Tibial artery (tissue), 4 donors: ENCODE results near the gene TNFRSF19.

ENCODE experiments used
- DNase-seq, 2 donors: peaks; one replicate each; pipeline ENCODE4 v3.0.0-alpha.2; 2019
- H3K27ac ChIP-seq, 2 donors: fragments of 200-600 bp; sonication (generic) in 1 of 2; 1 replicate in 1 of 2; 2 replicates in 1 of 2; pipeline ENCODE4 v1.5.1; 2018 to 2019; ENCODE audit warnings: mild to moderate bottlenecking in 1 of 2
- H3K27me3 ChIP-seq, 2 donors: fragments of 200-600 bp; sonication (generic) in 1 of 2; one replicate each; pipeline versions ENCODE4 v1.5.1 to v1.6.0; 2016 to 2019
- H3K36me3 ChIP-seq, 3 donors: fragments of 200-600 bp; sonication (generic) in 2 of 3; one replicate each; pipeline ENCODE4 v1.5.1; 2016 to 2019; ENCODE audit warnings: mild to moderate bottlenecking in 2 of 3
- H3K4me1 ChIP-seq, 4 donors: fragments of 200-600 bp; sonication (generic) in 2 of 4; 1 replicate in 3 of 4; 2 replicates in 1 of 4; pipeline ENCODE4 v1.5.1; 2016 to 2019
- H3K4me3 ChIP-seq, 2 donors: fragments of 200-600 bp; sonication (generic) in 1 of 2; 1 replicate in 1 of 2; 2 replicates in 1 of 2; pipeline ENCODE4 v1.5.1; 2018 to 2019; ENCODE audit warnings: mild to moderate bottlenecking in 2 of 2
- H3K9me3 ChIP-seq, 3 donors: fragments of 200-600 bp; sonication (generic) in 1 of 3; one replicate each; pipeline ENCODE4 v1.5.1; 2016 to 2019
- CTCF ChIP-seq, 2 experiments: fragments of 200-600 bp in 1 of 2; fragments of 450-650 bp in 1 of 2; IDR thresholded peaks; one replicate each; pipeline ENCODE4 v1.5.1; 2017 to 2019; ENCODE audit warnings: antibody characterized with exemption in 2 of 2, mild to moderate bottlenecking in 1 of 2, moderate library complexity in 1 of 2
- intact Hi-C: fragments of 100-400 bp; cut with DNase I; formaldehyde crosslinking; loops from one replicate; pipeline ENCODE4 v1.15.0; 2023; ENCODE audit warnings: low total_unique reads

The TNFRSF19 gene

GRCh38 chr13:23658929-23659541, 88.8 kb downstream of the TNFRSF19 start:
- Histone ChIP-seq H3K27ac (no peak overlapping the region), H3K4me3 (no peak overlapping the region), H3K36me3 (no peaks in the 10 kb centered on the region), H3K27me3 (no peaks in the 10 kb centered on the region), H3K4me1 (no peaks in the 10 kb centered on the region), H3K9me3 (no peaks in the 10 kb centered on the region)
- intact Hi-C loops: no loop called here
- no peak for TF ChIP-seq CTCF (IDR thresholded peaks at IDR 0.05)
- DNase-seq: no peak

GRCh38 chr13:23660249-23660648, 90.0 kb downstream of the TNFRSF19 start:
- TF ChIP-seq CTCF (IDR thresholded peaks at IDR 0.05): no peak
- no peaks in the 10 kb centered on the region for H3K27me3 ChIP-seq
- no peak overlapping the region for H3K4me3 ChIP-seq
- intact Hi-C loops: no loop called here
- no peaks in the 10 kb centered on the region for H3K9me3 ChIP-seq
- no peaks in the 10 kb centered on the region for H3K36me3 ChIP-seq
- DNase-seq: no peak
- H3K4me1 ChIP-seq: no peaks in the 10 kb centered on the region
- no peak overlapping the region for H3K27ac ChIP-seq

DNA sequence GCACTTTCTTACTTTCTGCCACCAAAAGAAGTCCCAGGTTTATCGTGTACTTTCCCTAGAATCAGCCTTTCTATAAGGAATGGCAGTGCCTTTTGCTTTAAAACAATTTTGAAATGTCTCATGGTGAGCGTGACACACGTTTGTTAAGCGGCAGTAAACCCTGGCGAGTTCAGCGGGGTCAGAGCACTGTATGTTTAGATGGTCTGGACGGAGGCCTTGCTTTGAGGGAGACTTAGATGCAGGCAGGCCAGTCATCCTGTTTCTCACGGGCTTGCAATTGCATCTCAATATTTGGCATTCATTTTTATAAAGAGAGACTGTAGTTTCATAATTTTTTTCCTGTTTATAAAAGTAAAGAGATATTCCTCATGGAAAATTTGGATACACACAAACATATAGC, 96.4 kb downstream of the TNFRSF19 start:
- intact Hi-C loops: no loop called here
- DNase-seq: no peak
- Histone ChIP-seq H3K36me3 (no peaks in the 10 kb centered on the region), H3K27me3 (no peaks in the 10 kb centered on the region), H3K4me1 (no peaks in the 10 kb centered on the region), H3K4me3 (no peak overlapping the region), H3K9me3 (no peaks in the 10 kb centered on the region), H3K27ac (no peak overlapping the region)
- no peak for TF ChIP-seq CTCF (IDR thresholded peaks at IDR 0.05)

GRCh38 chr13:23667750-23668149, 97.5 kb downstream of the TNFRSF19 start:
- H3K27ac ChIP-seq: no peak overlapping the region
- no peak overlapping the region for H3K4me3 ChIP-seq
- H3K27me3 ChIP-seq: no peaks in the 10 kb centered on the region
- H3K4me1 ChIP-seq: no peaks in the 10 kb centered on the region
- no peak for DNase-seq
- no peaks in the 10 kb centered on the region for H3K9me3 ChIP-seq
- intact Hi-C loops: no loop called here
- no peak for TF ChIP-seq CTCF (IDR thresholded peaks at IDR 0.05)
- no peaks in the 10 kb centered on the region for H3K36me3 ChIP-seq

DNA sequence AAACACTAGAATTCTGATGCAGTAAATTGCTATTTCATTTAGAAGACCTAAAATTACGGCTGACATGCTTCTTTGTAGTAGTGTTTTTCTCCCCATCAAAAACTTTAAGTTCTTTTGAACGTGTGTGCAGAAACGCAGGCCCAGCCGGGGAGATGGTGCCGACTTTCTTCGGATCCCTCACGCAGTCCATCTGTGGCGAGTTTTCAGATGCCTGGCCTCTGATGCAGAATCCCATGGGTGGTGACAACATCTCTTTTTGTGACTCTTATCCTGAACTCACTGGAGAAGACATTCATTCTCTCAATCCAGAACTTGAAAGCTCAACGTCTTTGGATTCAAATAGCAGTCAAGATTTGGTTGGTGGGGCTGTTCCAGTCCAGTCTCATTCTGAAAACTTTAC, 98.3 kb downstream of the TNFRSF19 start:
- Histone ChIP-seq H3K4me3 (no peak overlapping the region), H3K4me1 (no peaks in the 10 kb centered on the region), H3K9me3 (no peaks in the 10 kb centered on the region), H3K27ac (no peak overlapping the region), H3K36me3 (no peaks in the 10 kb centered on the region), H3K27me3 (no peaks in the 10 kb centered on the region)
- DNase-seq: no peak
- intact Hi-C loops: no loop called here
- TF ChIP-seq CTCF (IDR thresholded peaks at IDR 0.05): no peak

DNA sequence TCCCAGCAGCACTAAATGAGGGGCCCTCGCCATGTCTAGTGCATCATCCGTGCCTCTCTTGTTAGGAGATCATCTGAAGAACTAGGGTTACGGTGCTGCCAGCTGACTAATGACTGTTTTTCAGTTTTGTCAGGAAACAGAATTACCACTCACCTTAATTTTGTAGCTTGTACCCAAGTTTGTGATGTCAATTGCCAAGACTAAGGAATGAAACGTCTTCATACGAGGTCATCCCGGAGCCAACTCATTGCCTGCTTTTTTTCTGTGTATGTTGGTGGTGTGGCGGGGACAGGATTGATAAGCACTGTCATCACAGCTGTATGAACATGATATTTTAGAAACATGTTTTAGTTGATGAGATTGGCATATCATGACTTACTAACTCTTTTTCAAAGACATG, 100.6 kb downstream of the TNFRSF19 start:
- H3K4me3 ChIP-seq: no peak overlapping the region
- no peaks in the 10 kb centered on the region for H3K27me3 ChIP-seq
- intact Hi-C loops: no loop called here
- H3K9me3 ChIP-seq: no peaks in the 10 kb centered on the region
- no peak overlapping the region for H3K27ac ChIP-seq
- no peaks in the 10 kb centered on the region for H3K4me1 ChIP-seq
- TF ChIP-seq CTCF (IDR thresholded peaks at IDR 0.05): no peak
- DNase-seq: no peak
- no peaks in the 10 kb centered on the region for H3K36me3 ChIP-seq
